ENCODE measurements around the gene PLXNA1.

The PLXNA1 gene

GRCh38 chr3:127008236-127008635, 25.3 kb downstream of the PLXNA1 start:
- H3K9me3 ChIP-seq (ENCODE audit: control insufficient read depth, insufficient read depth, low read depth, low read length): no peaks in the 10 kb centered on the region
- H3K4me1 ChIP-seq (ENCODE audit: control insufficient read depth, insufficient read depth, low read length): no peaks in the 10 kb centered on the region
- H3K27ac ChIP-seq (ENCODE audit: extremely low read depth, low read depth, low read length): no peak overlapping the region
- CTCF ChIA-PET: no interaction called here
- no peak for TF ChIP-seq ZNF521 (tag by site-specific recombination; IDR thresholded peaks at IDR 0.05)
- no peak for TF ChIP-seq ZNF302 (tag by site-specific recombination; IDR thresholded peaks at IDR 0.05; ENCODE audit: low read depth)
- no peak for TF ChIP-seq HOXC10 (CRISPR knock-in tag; IDR thresholded peaks at IDR 0.05)
- no peak for TF ChIP-seq ZSCAN16 (tag by site-specific recombination; IDR thresholded peaks at IDR 0.05)
- no peak for TF ChIP-seq ZNF830 (tag by site-specific recombination; IDR thresholded peaks at IDR 0.05; ENCODE audit: low read depth)
- TF ChIP-seq ZNF624 (tag by site-specific recombination; IDR thresholded peaks at IDR 0.05): no peak
- no peak for TF ChIP-seq ZNF391 (tag by site-specific recombination; IDR thresholded peaks at IDR 0.05; ENCODE audit: borderline replicate concordance, low read depth)
- TF ChIP-seq, protein P1, sequence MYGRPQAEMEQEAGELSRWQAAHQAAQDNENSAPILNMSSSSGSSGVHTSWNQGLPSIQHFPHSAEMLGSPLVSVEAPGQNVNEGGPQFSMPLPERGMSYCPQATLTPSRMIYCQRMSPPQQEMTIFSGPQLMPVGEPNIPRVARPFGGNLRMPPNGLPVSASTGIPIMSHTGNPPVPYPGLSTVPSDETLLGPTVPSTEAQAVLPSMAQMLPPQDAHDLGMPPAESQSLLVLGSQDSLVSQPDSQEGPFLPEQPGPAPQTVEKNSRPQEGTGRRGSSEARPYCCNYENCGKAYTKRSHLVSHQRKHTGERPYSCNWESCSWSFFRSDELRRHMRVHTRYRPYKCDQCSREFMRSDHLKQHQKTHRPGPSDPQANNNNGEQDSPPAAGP (tag by site-specific recombination; IDR thresholded peaks at IDR 0.05): no peak
- no peak for TF ChIP-seq GLIS1 (tag by site-specific recombination; IDR thresholded peaks at IDR 0.05)
- TF ChIP-seq ZNF791 (tag by site-specific recombination; IDR thresholded peaks at IDR 0.05): no peak
- peaks cover 0 to 49% of the 10 kb centered on the region in 2 experiments; a peak in 1 of 3 replicates for H3K36me3 ChIP-seq (ENCODE audit: control insufficient read depth in 2 of 2, insufficient read depth in 1 of 2, low read length in 2 of 2)
- POLR2A ChIA-PET: no interaction called here
- H3K4me3 ChIP-seq (ENCODE audit: low read depth, low read length): no peak overlapping the region

DNA sequence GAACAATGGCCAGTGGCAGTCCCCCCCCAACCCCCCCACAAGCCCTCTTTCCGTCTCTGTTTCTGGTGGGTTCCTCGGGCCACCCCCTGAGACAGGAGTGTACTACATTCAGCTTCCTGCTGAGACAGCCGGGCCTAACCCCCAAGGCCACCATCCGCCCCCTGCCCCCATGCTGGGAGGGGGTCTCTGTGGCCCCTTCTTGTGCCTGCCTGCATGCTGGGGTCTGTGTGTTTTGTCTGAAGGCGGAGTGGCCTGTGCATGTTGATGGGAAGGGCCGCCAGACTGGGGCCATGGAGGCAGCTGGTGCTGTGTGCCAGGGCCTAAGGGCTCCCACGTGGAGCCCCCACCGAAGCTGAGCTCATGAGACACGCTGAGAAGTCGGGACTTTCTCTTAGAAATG, 26.6 kb downstream of the PLXNA1 start:
- ChIA-PET CTCF (no interaction called here), POLR2A (no interaction called here)
- Histone ChIP-seq H3K4me3 (ENCODE audit: low read depth, low read length) (no peak overlapping the region), H3K9me3 (ENCODE audit: control insufficient read depth, insufficient read depth, low read depth, low read length) (no peaks in the 10 kb centered on the region), H3K4me1 (ENCODE audit: control insufficient read depth, insufficient read depth, low read length) (no peaks in the 10 kb centered on the region), H3K36me3 (ENCODE audit: control insufficient read depth in 2 of 2, insufficient read depth in 1 of 2, low read length in 2 of 2) (peaks cover 0 to 53% of the 10 kb centered on the region in 2 experiments; a peak in 1 of 3 replicates), H3K27ac (ENCODE audit: extremely low read depth, low read depth, low read length) (no peak overlapping the region)
- TF ChIP-seq, protein P2, sequence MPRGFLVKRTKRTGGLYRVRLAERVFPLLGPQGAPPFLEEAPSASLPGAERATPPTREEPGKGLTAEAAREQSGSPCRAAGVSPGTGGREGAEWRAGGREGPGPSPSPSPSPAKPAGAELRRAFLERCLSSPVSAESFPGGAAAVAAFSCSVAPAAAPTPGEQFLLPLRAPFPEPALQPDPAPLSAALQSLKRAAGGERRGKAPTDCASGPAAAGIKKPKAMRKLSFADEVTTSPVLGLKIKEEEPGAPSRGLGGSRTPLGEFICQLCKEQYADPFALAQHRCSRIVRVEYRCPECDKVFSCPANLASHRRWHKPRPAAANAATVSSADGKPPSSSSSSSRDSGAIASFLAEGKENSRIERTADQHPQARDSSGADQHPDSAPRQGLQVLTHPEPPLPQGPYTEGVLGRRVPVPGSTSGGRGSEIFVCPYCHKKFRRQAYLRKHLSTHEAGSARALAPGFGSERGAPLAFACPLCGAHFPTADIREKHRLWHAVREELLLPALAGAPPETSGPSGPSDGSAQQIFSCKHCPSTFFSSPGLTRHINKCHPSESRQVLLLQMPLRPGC (tag by site-specific recombination; IDR thresholded peaks at IDR 0.05): no peak
- peak; percentile 63 for TF ChIP-seq ZIC2 (tag by site-specific recombination; IDR thresholded peaks at IDR 0.05)

GRCh38 chr3:127011270-127011992, 28.5 kb downstream of the PLXNA1 start:
- H3K9me3 ChIP-seq (ENCODE audit: control insufficient read depth, insufficient read depth, low read depth, low read length): no peaks in the 10 kb centered on the region
- CTCF ChIA-PET: interaction anchor here (1.2 kb wide), 1 partner anchor 259 kb away, joined by 3 read pairs; no protein-coding TSS in a partner anchor
- TF ChIP-seq ZBTB20 (tag by site-specific recombination; IDR thresholded peaks at IDR 0.05) (peak; percentile 42), ZBTB48 (tag by site-specific recombination; IDR thresholded peaks at IDR 0.05) (peak; percentile 96), ZSCAN16 (tag by site-specific recombination; IDR thresholded peaks at IDR 0.05) (no peak), ZNF335 (tag by site-specific recombination; conservative IDR thresholded peaks at IDR 0.05) (0 out of 2 replicates have a peak, but pooled peaks have one; percentile 6), ZNF660 (tag by site-specific recombination; IDR thresholded peaks at IDR 0.05) (0 out of 2 replicates have a peak, but pooled peaks have one; percentile 32), ZNF394 (tag by site-specific recombination; IDR thresholded peaks at IDR 0.05; ENCODE audit: borderline replicate concordance) (no peak), ZFP69B (tag by site-specific recombination; IDR thresholded peaks at IDR 0.05) (peak; percentile 16; the same call in 1 of the 2 replicates), ZNF610 (tag by site-specific recombination; IDR thresholded peaks at IDR 0.05; ENCODE audit: borderline replicate concordance) (no peak)
- TF ChIP-seq, protein P3, sequence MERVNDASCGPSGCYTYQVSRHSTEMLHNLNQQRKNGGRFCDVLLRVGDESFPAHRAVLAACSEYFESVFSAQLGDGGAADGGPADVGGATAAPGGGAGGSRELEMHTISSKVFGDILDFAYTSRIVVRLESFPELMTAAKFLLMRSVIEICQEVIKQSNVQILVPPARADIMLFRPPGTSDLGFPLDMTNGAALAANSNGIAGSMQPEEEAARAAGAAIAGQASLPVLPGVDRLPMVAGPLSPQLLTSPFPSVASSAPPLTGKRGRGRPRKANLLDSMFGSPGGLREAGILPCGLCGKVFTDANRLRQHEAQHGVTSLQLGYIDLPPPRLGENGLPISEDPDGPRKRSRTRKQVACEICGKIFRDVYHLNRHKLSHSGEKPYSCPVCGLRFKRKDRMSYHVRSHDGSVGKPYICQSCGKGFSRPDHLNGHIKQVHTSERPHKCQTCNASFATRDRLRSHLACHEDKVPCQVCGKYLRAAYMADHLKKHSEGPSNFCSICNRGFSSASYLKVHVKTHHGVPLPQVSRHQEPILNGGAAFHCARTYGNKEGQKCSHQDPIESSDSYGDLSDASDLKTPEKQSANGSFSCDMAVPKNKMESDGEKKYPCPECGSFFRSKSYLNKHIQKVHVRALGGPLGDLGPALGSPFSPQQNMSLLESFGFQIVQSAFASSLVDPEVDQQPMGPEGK (tag by site-specific recombination; IDR thresholded peaks at IDR 0.05): peak; percentile 39; the same call in 1 of the 2 replicates
- TF ChIP-seq, protein P4, sequence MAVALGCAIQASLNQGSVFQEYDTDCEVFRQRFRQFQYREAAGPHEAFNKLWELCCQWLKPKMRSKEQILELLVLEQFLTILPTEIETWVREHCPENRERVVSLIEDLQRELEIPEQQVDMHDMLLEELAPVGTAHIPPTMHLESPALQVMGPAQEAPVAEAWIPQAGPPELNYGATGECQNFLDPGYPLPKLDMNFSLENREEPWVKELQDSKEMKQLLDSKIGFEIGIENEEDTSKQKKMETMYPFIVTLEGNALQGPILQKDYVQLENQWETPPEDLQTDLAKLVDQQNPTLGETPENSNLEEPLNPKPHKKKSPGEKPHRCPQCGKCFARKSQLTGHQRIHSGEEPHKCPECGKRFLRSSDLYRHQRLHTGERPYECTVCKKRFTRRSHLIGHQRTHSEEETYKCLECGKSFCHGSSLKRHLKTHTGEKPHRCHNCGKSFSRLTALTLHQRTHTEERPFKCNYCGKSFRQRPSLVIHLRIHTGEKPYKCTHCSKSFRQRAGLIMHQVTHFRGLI (tag by site-specific recombination; IDR thresholded peaks at IDR 0.05): peak; percentile 39; the same call in 1 of the 2 replicates
- TF ChIP-seq, protein P5, sequence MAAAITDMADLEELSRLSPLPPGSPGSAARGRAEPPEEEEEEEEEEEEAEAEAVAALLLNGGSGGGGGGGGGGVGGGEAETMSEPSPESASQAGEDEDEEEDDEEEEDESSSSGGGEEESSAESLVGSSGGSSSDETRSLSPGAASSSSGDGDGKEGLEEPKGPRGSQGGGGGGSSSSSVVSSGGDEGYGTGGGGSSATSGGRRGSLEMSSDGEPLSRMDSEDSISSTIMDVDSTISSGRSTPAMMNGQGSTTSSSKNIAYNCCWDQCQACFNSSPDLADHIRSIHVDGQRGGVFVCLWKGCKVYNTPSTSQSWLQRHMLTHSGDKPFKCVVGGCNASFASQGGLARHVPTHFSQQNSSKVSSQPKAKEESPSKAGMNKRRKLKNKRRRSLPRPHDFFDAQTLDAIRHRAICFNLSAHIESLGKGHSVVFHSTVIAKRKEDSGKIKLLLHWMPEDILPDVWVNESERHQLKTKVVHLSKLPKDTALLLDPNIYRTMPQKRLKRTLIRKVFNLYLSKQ (tag by site-specific recombination; IDR thresholded peaks at IDR 0.05; ENCODE audit: borderline replicate concordance): no peak
- peaks cover 0 to 62% of the 10 kb centered on the region in 2 experiments; a peak in 1 of 3 replicates for H3K36me3 ChIP-seq (ENCODE audit: control insufficient read depth in 2 of 2, insufficient read depth in 1 of 2, low read length in 2 of 2)
- H3K4me3 ChIP-seq (ENCODE audit: low read depth, low read length): no peak overlapping the region
- POLR2A ChIA-PET: no interaction called here
- H3K4me1 ChIP-seq (ENCODE audit: control insufficient read depth, insufficient read depth, low read length): no peaks in the 10 kb centered on the region
- peak overlapping the region; percentile 53; the same call in 1 of the 2 replicates for H3K27ac ChIP-seq (ENCODE audit: extremely low read depth, low read depth, low read length)

All from HEK293 (cell line).